HG02884 (cell line): ENCODE results near the gene GPR61.

Source experiments
- ATAC-seq: cut with Tn5 transposase; IDR thresholded peaks from one replicate; pipeline ENCODE4 v1.9.1; 2021; ENCODE audit warnings: mild to moderate bottlenecking, moderate library complexity; ENCODE audit not compliant: unreplicated experiment

GPR61 gene

DNA sequence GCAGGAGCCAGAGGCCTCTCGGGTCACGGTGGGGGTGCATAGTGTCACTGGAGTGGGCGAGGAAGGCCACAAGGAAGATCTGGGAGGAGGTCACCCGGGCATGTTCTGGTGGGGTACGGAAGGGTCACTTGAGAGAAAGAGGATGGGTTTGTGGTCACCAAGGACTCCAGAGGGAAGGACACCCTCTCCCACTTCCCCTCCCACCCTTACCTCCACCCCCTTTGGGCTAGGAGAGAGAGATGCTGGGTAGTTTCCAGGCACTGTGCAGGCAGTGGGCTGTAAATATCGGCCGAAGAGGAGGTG, 30.8 kb upstream of the GPR61 start:
- ATAC-seq: no peak

DNA sequence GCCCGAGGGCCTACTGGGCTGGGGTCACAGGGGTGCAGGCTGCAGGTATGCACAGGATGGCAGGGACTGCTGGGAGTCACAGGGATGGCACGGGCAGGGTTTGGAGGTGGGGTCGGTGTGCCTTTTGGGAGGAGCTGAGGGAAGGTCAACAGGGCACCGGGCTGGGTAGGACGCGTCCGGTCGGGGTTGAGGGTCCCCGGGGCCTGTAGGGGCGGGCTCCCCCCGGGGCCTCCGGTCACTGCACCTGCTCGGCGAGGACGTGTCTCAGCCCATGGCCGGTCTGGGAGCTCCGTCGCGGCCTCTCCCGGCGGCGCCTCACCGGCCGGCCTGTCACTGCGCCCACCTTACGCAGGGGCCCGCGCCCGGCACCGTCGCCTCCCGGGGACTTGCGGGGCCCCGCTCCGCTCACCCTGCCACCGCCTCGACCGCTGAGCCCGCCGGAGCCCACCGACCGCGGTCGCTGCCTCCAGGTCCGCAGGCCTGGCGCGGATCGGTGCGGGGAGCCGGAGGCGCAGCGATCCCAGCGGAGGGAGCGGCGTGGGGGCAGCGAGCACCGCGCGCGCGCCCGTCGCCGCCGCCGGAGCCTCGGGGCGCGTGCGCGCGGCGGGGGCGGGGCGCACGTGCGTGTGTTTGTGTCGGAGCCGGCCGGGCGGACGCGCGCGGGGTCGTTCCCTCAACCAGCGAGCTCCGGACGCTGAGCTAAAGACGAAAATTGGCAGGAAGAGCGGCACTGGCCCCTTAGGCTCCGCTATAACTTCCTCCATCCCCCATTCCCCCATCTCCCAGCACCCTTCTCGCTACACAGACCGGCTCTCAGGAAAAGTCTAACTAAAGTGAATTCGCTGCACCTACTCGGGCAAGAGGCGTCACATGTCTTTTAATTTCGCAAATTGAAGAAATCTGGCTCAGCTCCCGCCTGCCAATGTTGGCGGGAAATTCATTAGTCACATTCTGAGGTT, 30.2 kb upstream of the GPR61 start, which contains the start of gene AMIGO1:
Gene AMIGO1, minus strand, starts transcription at position 552 of the 959 bp plus-strand sequence. CDS start 815 bp downstream, outside the sequence.
- no peak for ATAC-seq

DNA sequence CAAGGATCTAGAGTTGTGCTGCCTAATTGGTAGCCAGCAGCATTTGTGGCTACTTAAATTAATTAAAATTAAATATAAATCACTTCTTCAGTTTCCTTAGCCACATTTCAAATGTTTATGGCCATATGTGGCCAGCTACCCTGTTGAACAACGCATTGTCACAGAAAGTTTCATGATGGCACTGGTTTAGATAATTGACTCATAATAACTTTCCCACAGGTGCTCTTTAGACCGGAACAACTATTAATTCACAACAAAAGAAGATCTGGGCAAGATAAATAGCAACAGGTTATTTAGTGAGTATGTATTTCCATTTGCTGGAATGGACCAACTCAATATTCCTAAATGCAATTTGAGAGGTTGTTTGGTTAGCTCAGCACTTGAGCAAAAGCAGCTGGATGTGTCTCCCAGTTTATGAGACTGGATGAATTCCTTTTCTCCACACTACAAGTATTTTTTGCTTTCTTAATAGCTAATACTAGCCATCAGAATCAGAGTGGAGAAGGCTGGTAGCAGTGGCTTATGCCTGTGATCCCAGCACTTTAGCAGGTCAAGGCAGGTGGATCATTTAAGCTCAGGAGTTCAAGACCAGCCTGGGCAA, 26.5 kb upstream of the GPR61 start:
- ATAC-seq: no peak

DNA sequence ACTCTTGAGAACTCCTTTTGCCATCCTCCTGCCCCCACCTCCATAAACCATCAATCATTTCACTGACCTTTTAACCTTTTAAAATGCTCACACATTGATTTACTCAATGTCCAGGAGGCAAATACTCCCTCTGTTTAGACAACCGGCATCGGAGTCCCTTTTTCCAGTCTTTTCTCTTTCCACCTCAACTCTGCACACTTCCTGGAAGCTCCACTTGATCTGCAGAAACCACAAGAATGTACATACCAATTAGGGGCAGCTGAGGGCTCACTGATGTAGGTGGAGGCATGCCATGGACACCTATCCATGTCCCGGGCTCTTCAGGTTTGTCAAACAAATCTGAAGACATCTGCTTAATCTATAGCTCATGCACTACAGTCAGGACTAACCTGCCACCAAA, 24.8 kb upstream of the GPR61 start:
- ATAC-seq: no peak

DNA sequence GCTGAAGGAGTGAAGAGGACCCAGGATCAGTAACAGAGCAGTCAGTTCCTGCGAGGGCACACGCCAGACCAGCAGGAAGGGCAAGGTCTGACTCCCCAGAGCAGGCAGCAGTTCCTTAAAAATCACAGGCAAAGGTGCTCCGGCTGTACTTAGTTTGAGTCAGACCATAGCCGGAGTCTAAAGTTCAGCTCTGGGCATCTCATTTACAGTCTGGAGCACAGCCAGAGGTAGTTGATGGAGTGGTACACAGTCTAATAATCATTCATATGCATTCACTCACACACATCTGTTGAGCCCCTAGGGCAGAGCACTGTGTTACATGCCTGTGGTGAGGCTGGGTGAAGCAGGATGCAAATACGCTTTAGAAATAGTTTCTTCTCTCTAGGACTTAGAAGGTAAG, 22.8 kb upstream of the GPR61 start:
- no peak for ATAC-seq

DNA sequence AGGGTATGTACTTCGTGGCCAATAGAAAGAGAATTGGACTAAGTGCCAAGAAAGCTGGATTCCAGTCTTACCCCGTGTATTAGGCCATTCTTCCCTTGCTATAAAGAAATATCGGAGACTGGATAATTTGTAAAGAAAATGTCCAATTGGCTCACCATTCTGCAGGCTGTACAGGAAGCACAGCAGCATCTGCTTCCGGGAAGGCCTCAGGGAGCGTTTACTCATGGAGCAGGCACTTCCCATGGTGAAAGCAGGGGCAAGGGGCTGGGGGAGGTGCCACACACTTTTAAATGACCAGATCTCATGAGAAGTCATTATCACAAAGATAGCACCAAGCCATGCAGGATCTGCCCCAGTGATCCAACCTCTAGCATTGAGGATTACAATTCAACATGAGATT, 22.3 kb upstream of the GPR61 start:
- no peak for ATAC-seq

DNA sequence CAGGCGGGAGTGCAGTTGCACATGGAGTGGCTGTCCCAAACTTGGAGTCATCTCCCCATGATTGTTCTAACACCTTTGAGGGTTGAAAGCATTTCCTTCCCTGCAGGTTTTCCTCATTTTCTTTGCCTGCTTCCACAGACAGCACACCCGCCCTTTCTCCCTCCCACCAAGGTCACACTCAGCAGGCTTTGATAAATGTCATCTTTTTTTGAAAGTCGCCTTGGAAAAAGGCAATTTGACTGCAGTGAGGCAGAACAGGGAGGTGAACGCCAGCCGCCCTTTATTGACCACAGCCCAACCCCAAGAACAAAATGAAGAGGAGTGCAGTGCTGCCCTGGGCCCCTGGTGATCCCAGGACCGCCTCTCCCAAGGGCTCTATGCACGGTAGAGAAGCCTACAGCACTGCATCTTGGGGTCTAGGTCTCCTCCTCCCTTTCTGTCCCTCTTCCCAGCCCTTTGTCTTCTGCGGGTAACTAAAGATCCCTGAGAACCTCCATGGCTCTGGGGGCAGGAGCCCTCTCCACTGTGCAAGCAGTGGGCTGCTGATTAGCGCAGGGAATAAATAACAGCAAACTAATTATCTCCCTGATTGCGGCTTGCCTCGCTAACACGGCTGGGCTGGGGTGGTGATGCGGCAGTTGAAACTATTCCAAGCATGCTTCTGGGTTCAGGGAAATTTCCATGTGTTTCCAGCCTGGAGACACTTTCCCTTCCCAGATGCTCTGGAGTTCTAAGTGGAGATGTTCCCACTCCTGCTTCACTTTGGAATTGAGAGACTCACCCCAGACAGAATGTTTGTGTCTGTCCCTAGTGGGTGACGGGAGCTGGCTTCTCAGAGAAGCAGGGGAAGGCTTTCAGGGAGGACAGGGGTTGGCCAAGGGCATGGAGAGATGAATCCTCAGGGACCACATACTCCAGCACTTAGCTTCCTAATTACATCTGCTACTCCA, 18.4 kb upstream of the GPR61 start:
- ATAC-seq: no peak

DNA sequence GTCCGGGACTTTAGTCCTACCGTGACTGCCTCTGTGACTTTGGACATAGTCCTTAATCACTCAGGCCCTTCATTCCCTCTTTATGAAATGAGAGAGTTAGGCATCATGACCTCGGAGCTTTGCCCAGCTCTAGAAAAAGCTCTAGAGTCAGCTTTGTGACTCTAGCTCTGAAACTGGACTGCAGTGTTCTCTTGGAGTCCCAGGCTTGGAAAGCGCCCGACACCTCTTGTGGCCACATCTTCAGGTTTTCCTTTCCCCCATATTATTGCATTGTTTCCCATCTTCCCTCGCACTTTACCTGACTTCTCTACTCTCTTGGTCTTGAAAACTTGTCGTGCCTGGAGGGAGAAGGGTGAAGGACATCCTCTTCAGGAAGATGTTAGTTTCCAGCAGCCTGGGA, 17.6 kb upstream of the GPR61 start:
- ATAC-seq: no peak

DNA sequence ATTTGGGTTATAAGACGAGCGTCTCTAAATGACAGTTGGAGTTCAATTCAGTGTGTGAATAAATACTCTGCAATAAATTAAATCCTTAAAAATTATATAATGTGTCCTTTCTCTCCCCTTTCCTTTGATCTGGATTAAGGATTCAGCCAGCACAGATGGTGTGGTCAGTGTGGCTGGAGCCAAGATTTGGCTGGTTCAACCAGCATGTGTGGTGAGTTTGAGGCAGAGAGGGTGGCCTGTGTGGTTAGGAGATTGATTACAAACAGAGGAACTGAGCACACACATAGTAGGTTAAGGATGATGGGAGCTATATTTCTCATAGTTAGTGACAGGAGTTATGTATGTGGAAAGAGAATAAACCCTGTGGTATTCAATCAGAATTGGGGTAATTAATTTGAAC, 16.0 kb upstream of the GPR61 start:
- no peak for ATAC-seq

DNA sequence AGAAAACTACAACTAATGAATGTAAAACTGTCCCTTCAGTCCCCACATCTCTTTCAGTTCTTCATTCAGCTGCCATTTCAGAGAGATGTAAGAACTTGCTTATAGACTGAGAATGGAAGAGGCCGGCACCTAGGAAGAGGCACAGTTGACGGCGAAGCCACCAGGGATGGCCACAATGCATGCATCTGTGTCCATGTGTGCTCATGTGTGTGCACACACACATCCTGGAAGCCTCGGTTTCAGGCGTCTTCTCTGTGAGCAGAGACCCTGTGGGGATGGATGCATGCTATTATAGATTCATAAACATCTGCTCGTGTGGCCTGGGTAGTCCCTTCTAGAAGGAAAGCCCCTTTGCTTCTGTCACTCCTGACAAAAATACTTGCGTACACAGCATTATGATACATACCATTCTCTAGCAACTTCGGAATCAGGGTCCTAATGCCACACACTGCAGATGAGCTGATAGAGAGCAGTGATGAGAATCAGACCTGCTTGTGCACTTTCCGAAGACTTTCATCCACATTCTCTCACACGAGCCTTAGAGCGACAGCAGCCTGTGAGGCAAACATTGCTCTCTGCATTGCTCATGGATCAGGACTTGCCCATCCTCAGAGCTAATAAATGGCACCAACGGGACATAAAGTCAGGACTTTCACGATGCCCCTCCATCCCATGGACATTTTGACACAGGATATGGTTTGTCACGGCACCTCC, 12.4 kb upstream of the GPR61 start:
- no peak for ATAC-seq

DNA sequence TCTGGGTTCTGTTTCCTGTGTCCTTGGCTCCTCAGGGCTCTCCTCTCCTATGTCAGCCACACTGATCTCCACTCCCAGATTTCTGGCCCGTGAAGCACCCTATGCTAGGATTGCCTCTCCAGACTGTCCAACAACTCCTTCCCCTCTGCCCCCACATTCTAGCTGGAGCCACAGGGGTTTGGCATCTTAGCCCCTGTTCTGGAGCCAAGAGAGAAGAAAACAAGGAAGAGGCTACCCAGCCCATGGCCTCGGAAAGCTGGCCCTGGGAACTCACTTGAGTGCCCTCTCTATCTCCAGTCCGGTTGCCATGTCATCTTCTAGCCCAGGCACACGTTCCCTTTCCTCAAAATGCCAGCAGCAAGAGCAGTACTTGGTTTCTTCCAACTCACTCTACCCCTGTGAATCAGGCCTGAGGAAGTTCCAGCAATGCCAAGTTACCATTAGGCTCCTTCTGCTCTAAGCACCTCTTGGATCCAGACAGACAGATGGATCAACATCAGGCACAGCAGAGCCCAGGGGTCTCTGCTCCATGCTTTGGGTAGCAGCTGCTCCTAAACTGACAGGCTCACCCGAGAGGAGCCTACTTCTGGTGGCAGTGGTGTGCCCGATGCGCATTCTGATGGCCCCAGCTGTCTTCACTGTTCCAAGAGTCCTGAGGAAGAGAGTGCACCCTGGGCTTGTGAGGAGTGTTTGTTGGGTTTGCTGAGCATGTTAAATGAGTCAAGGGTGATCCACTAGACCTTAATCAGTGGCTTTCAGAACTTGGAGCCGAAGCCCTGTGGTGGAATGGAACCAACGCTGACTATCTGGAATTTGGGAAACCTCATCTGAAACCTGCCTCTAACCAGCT, 11.6 kb upstream of the GPR61 start:
- no peak for ATAC-seq

DNA sequence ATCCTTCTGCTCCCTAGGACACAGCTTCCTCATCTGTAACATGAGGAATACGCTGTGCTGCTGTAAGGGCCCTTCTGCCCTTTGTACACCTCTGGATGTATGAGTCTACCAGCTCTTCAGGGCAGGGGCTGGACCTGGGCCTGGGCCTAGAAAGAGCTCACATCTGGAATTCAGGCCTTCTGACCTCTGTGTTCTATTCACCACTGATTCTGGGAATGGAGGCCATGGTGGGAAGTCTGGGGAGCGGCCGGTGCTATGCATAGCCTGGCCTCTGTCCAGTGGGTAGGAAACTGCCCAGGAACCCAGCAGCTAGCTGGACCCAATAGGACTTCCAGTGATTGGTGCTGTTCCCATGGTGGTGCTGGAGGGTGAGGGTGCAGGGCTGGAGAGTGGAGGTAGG, 11.0 kb upstream of the GPR61 start:
- no peak for ATAC-seq

DNA sequence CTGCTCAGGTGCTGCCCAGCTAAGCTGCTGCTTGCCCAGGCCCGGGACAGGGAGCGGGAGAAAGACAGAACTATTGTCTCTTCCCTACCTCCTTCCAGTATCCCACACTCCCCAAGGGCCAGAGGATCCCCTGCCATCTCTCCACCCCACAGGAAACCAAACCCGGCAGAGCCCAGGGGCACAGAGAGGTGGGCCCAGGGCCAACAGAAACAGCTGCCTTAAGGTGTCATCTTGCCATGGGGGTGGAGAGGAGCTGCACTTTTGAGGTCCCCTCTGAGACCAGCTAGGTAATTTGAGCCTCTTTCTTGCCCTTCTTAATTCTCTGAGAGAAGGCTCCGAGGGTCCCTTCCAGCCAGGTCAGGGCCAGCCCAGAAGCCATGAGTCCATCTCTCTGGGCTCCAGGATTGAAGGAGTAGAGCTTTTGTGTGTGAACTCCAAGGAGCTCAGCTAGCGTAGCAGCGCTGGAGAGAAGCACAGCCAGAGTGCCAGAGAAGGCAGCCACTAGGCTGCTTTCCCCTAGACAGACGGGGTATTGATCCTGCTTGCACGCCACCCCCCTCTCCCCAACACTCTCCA, 9.7 kb upstream of the GPR61 start:
- ATAC-seq: no peak

DNA sequence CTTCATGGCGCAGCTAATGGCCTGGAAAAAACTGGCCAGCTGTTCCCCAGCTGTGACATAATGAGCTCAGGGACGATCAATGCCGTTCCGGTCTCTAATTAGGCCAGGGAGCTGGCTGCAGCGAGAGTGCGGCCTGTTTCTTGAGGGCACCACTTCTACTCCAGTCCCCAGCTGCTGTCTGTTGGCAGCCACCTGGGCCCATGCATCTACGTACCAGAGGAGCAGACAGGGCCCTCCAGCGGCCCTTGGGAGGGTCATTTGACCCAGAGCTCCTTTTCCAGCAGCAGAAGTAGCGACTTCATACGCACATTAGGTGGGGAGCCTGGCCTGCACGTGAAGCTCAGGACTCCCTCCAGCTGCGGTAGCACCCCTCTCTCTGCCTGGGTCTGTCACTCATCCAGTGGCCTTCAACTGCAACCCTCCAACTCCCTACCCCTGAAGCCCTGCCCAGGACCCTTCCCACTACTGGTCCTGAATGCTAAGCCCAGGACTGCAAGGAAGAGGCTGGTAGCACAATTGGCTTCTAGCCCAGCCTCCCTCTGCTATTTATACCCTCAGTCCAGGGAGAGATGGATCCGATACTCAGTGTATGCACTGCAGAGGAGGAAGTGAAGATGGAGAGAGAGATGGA, 9.1 kb upstream of the GPR61 start:
- no peak for ATAC-seq

DNA sequence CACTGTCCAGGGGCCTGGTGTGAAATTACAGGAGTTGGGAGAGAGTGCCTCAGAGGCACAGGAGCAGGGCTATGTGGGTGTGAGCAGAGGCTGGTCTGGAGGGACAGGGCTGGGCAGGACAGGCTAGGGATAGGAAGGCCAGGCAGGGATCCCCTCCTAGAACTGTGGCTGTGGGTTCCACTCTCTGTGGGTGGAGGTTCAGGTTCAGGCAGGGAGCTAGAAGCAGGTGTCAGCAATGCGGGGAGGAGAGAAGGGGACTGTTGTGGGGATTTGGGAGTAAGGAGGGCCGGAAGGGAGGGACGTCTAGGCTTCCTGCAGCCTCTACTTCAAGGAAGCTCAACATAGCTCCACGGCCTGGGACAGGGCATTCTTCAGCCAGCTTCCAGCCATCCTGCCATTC, 8.3 kb upstream of the GPR61 start:
- ATAC-seq: no peak

DNA sequence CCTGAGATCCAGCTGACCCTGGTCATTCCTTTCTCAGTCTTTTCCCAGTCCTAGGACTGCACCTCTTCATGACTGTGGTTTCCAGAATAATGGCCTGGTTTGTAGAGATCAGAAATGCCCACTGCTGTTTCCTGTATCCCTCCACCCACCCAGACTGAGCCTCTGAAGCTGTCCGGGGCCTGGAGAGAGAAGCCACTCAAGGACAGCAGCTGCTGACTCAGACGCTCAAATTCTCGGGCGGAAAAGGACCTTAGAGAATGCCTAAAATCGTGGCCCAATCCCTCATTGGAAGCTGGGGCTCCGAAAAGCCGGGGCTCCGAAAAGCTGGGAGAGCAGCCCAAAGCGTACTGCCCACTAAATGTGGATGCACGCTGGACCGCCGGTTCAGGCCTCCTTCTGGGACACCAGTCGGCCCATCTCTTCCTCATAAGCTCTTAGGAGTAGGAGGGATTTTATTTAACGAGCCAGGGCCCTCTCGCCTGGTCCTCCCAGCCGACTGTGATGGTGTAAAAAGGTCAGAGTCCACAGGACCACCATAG, 7.8 kb upstream of the GPR61 start:
- no peak for ATAC-seq

DNA sequence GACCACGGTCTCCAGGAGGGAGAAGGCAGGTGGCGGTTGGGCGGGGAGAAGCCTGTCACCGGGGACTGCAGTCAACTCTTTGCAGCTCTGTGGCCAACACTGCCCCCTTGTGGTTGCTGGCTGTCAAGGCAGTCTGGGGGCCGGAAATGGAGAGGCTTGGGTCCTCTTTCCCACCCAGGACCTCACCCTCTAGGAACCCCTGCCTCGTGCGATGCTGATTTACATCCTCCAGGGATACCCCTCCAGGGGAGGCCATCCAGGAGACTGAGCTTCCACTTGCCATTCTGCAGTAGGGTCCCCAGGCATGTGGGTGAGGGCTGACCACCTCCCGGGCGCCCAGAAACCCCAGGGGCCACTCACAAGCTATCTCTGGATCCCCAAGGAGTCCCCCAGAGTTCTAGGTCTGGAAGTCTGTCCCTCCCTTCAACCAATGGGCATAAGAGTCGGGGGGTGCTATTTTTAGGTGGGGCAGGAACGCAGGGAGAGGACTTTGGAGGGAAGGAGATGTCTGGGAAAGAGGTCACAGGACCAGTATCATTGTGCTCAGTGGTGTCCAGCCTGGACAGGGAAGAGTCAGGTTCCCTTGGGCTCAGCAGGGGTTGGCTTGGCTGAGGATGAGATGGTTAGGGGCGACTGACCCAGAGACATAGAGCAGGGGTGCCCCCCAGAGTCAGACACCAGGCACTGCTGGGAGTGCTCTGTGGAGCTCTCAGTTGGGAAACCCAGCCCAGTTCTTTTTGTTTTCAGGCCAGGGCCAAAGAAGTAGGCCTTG, 7.1 kb upstream of the GPR61 start:
- ATAC-seq: peak; percentile 52

DNA sequence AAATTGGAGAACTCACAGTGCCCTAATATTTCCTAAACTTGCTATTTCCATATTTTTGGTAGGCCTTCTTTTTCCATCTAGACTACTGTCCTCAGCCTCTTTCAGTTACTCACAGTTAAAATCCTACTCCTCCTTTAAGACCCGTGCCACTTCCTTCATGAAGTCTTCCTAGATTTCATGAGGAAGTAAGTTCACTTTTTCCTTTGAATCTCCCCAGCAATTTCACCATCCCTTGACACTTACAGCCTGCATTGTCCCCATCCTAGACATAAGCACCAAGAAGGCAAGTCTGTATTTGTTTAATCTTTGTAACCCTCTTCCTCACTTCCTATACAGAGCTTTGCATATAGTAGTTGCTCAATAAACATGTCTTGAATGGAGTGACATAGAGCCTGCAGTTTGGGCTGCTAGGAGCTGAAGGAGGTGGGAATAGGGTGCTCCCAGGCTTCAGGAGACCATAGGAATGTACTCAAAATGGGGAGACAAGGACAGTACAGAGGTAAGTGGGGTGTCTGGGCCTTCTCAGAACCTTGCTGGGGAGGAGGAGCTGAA, 5.3 kb upstream of the GPR61 start:
- ATAC-seq: no peak
